GM23338 (cell line): ENCODE data around the gene TBK1.

Experiments used
- CTCF ChIP-seq, 2 experiments: fragments of 200-600 bp in 1 of 2; sonication (generic) in 1 of 2; conservative IDR thresholded peaks; 2 replicates each; pipeline versions ENCODE4 v1.5.1 to v1.6.1; 2016 to 2017; ENCODE audit warnings: antibody characterized with exemption in 2 of 2, low read depth in 2 of 2, mild to moderate bottlenecking in 2 of 2, moderate library complexity in 1 of 2
- ETS1 ChIP-seq: IDR thresholded peaks from 2 replicates; pipeline ENCODE4 v1.6.1; 2016; ENCODE audit warnings: antibody characterized with exemption
- REST ChIP-seq: IDR thresholded peaks from one replicate; pipeline ENCODE4 v1.6.1; 2018; ENCODE audit warnings: antibody characterized with exemption; ENCODE audit not compliant: unreplicated experiment
- STAT1 ChIP-seq: IDR thresholded peaks from one replicate; pipeline ENCODE4 v1.6.1; 2016; ENCODE audit warnings: antibody characterized with exemption; ENCODE audit not compliant: unreplicated experiment

GRCh38 chr12:64500394-64500793 is 48.5 kb downstream of the TBK1 start:
- TF ChIP-seq CTCF (conservative IDR thresholded peaks at IDR 0.05; ENCODE audit: low read depth in 2 of 2) (no peak), REST (no peak), STAT1 (no peak), ETS1 (no peak)
